Keratinocyte (primary cell): ENCODE results near the gene SREK1IP1. TPM values are rescaled to one million over a fixed set of nuclear protein-coding genes. Genes with fewer than 3 reads are reported as not detected.
"Not testable (repeated sequence)": the region's sequence is repeated elsewhere in the genome, so short reads cannot be mapped to it uniquely, and the experiment has no call there.

ENCODE experiments used
- DNase-seq: peaks from one replicate; pipeline ENCODE4 v3.0.0-alpha.2; 2011; ENCODE audit warnings: low read depth, missing footprints, low spot score
- FAIRE-seq: peaks from 2 replicates; lab custom pipeline; 2011; peaks lifted over from hg19 to GRCh38; lab: Jason Lieb, UNC
- H2AFZ ChIP-seq: 2 replicates; pipeline ENCODE4 v1.6.0; 2012; ENCODE audit warnings: low read length, control low read depth, inconsistent platforms; ENCODE audit not compliant: control insufficient read depth
- H3K27ac ChIP-seq: 2 replicates; pipeline ENCODE4 v1.5.1; 2011; ENCODE audit warnings: low read length; ENCODE audit not compliant: control insufficient read depth, insufficient read depth
- H3K27me3 ChIP-seq: 3 replicates; pipeline ENCODE4 v1.6.0; 2011; ENCODE audit warnings: low read length; ENCODE audit not compliant: control insufficient read depth, insufficient read depth; ENCODE audit errors: extremely low read depth
- H3K36me3 ChIP-seq, 2 experiments: 2 replicates in 1 of 2; 3 replicates in 1 of 2; pipeline ENCODE4 v1.5.1; 2011; ENCODE audit warnings: low read length in 2 of 2, mild to moderate bottlenecking in 1 of 2; ENCODE audit not compliant: control insufficient read depth in 2 of 2, insufficient read depth in 2 of 2; ENCODE audit errors: extremely low read depth in 1 of 2
- H3K4me1 ChIP-seq: 3 replicates; pipeline ENCODE4 v1.5.1; 2011; ENCODE audit warnings: low read length; ENCODE audit not compliant: control insufficient read depth, insufficient read depth; ENCODE audit errors: extremely low read depth
- H3K4me2 ChIP-seq: 3 replicates; pipeline ENCODE4 v1.6.0; 2011; ENCODE audit warnings: low read depth, low read length; ENCODE audit not compliant: control insufficient read depth, insufficient read depth; ENCODE audit errors: extremely low read depth
- H3K4me3 ChIP-seq, 3 experiments: fragments of 200-600 bp in 1 of 3; sonication (generic) in 1 of 3; 2 replicates in 2 of 3; 3 replicates in 1 of 3; pipeline ENCODE4 v1.5.1; 2011 to 2016; ENCODE audit warnings: low read length in 3 of 3, mild to moderate bottlenecking in 3 of 3, control low read depth in 2 of 3, inconsistent platforms in 1 of 3, low read depth in 1 of 3, mixed read lengths in 1 of 3, mixed run types in 1 of 3, moderate library complexity in 1 of 3; ENCODE audit not compliant: control insufficient read depth in 2 of 3, insufficient read depth in 2 of 3; ENCODE audit errors: extremely low read depth in 1 of 3
- H3K79me2 ChIP-seq: 2 replicates; pipeline ENCODE4 v1.6.0; 2012; ENCODE audit warnings: low read length; ENCODE audit not compliant: control insufficient read depth, insufficient read depth
- H3K9ac ChIP-seq: 3 replicates; pipeline ENCODE4 v1.6.0; 2011; ENCODE audit warnings: low read length; ENCODE audit not compliant: control insufficient read depth, insufficient read depth; ENCODE audit errors: extremely low read depth
- H3K9me1 ChIP-seq: 3 replicates; pipeline ENCODE4 v1.6.0; 2011; ENCODE audit warnings: low read length; ENCODE audit not compliant: control insufficient read depth, insufficient read depth; ENCODE audit errors: extremely low read depth
- H3K9me3 ChIP-seq: 2 replicates; pipeline ENCODE4 v1.5.1; 2012; ENCODE audit warnings: low read depth, low read length; ENCODE audit not compliant: control insufficient read depth
- H4K20me1 ChIP-seq: 3 replicates; pipeline ENCODE4 v1.6.0; 2011; ENCODE audit warnings: low read length; ENCODE audit not compliant: control insufficient read depth, insufficient read depth; ENCODE audit errors: extremely low read depth
- EZH2 ChIP-seq: IDR thresholded peaks from one replicate; pipeline ENCODE4 v1.6.1; 2012; ENCODE audit warnings: inconsistent platforms, mild to moderate bottlenecking, low read length, moderate library complexity
- dilution Hi-C: fragments of 300-500 bp; cut with MboI; formaldehyde crosslinking; loops from one replicate; pipeline ENCODE4 v1.7.0; 2020; ENCODE audit warnings: low sequenced_read_pairs; ENCODE audit not compliant: extremely low pct_ligation_motif_present
- polyA plus RNA-seq, 5 experiments: library from polyadenylated mRNA; depleted of rRNA in 3 of 5; stranded (reverse) in 3 of 5; stranded (forward) in 1 of 5; unstranded in 1 of 5; fragments of >200 nt; gene quantifications; 1 replicate in 1 of 5; 2 replicates in 3 of 5; 3 replicates in 1 of 5; pipeline versions ENCODE4 v1.2.1 to v1.2.3, GENCODE V29; 2011 to 2012; ENCODE audit warnings: missing spikeins in 2 of 5, low read depth in 1 of 5, low replicate concordance in 1 of 5
- TF ChIP-seq, protein P1 (sequence below), 3 experiments: IDR thresholded peaks in 1 of 3; conservative IDR thresholded peaks in 1 of 3; optimal IDR thresholded peaks in 1 of 3; 2 replicates in 2 of 3; 3 replicates in 1 of 3; pipeline versions ENCODE3 to v1.5.1; 2011; ENCODE audit warnings: low read length in 3 of 3, mild to moderate bottlenecking in 3 of 3, moderate library complexity in 2 of 3, control low read depth in 1 of 3, inconsistent platforms in 1 of 3; ENCODE audit not compliant: insufficient read depth in 2 of 3; ENCODE audit errors: extremely low read depth in 1 of 3

Gene SREK1IP1
- polyA plus RNA-seq, 1 donor (not counting 4 experiments of a cell fraction or from before 2014, with no cell fraction given) = 10.8 TPM

DNA sequence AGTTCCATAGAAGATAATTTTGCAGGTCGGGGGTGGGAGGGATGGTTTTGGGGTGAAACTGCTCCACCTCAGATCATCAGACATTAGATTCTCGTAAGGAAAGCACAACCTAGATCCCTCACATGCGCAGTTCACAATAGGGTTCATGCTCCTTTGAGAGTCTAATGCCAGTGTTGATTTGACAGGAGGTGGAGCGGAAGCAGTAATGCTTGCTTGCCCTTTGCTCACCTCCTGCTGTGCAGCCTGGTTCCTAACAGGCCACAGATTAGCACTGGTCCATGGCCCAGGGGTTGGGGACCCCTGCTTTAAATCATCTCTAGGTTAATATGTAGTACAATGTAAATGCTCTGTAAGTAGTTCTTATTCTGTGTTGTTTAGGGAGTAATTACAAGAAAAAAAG, 67.7 kb downstream of the SREK1IP1 start:
- no peak for DNase-seq
- H3K79me2 ChIP-seq = no peaks in the 10 kb centered on the region
- H3K9ac ChIP-seq = no peak overlapping the region
- no peak for FAIRE-seq
- TF ChIP-seq, protein P1, sequence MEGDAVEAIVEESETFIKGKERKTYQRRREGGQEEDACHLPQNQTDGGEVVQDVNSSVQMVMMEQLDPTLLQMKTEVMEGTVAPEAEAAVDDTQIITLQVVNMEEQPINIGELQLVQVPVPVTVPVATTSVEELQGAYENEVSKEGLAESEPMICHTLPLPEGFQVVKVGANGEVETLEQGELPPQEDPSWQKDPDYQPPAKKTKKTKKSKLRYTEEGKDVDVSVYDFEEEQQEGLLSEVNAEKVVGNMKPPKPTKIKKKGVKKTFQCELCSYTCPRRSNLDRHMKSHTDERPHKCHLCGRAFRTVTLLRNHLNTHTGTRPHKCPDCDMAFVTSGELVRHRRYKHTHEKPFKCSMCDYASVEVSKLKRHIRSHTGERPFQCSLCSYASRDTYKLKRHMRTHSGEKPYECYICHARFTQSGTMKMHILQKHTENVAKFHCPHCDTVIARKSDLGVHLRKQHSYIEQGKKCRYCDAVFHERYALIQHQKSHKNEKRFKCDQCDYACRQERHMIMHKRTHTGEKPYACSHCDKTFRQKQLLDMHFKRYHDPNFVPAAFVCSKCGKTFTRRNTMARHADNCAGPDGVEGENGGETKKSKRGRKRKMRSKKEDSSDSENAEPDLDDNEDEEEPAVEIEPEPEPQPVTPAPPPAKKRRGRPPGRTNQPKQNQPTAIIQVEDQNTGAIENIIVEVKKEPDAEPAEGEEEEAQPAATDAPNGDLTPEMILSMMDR (optimal IDR thresholded peaks at IDR 0.05 in 1 of 3, IDR thresholded peaks at IDR 0.05 in 1 of 3, conservative IDR thresholded peaks at IDR 0.05 in 1 of 3; ENCODE audit: extremely low read depth in 1 of 3, insufficient read depth in 2 of 3, low read length in 3 of 3) = no peak
- no peak for TF ChIP-seq EZH2
- no peak overlapping the region for H3K4me2 ChIP-seq
- no peaks in the 10 kb centered on the region for H4K20me1 ChIP-seq
- H3K27ac ChIP-seq = no peak overlapping the region
- no peaks in the 10 kb centered on the region for H3K9me1 ChIP-seq
- H3K27me3 ChIP-seq = no peaks in the 10 kb centered on the region
- H3K36me3 ChIP-seq = no peaks in the 10 kb centered on the region
- no peak overlapping the region for H2AFZ ChIP-seq
- no peaks in the 10 kb centered on the region for H3K9me3 ChIP-seq
- no peak overlapping the region for H3K4me3 ChIP-seq
- dilution Hi-C loops = no loop called here
- H3K4me1 ChIP-seq = no peaks in the 10 kb centered on the region

DNA sequence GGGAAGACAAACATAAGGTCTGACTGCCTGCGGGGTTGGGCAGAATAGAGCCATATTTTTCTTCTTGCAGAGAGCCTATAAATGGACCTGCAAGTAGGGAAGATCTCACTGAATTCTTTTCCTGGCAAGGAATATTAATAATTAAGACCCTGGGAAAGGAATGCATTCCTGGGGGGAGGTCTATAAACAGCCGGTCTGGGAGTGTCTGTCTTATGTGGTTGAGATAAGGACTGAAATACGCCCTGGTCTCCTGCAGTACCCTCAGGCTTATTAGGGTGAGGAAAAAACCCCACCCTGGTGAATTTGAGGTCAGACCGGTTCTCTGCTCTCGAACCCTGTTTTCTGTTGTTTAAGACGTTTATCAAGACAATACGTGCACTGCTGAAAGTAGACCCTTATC, 72.1 kb downstream of the SREK1IP1 start:
- H3K9ac ChIP-seq, H3K4me1 ChIP-seq, H2AFZ ChIP-seq, FAIRE-seq, dilution Hi-C loops, H3K27ac ChIP-seq, H3K9me1 ChIP-seq, H3K9me3 ChIP-seq, H3K36me3 ChIP-seq, H3K4me2 ChIP-seq, H4K20me1 ChIP-seq, H3K4me3 ChIP-seq, H3K79me2 ChIP-seq, DNase-seq: not testable (repeated sequence)
- peaks cover 14% of the 10 kb centered on the region for H3K27me3 ChIP-seq

GRCh38 chr5:64693636-64694035, 74.9 kb downstream of the SREK1IP1 start:
- Histone ChIP-seq H3K79me2 (no peaks in the 10 kb centered on the region), H3K27me3 (peaks cover 42% of the 10 kb centered on the region), H3K36me3 (no peaks in the 10 kb centered on the region), H3K4me1 (no peaks in the 10 kb centered on the region), H3K9me3 (no peaks in the 10 kb centered on the region), H3K27ac (no peak overlapping the region), H2AFZ (no peak overlapping the region), H3K9me1 (no peaks in the 10 kb centered on the region), H4K20me1 (no peaks in the 10 kb centered on the region), H3K4me2 (no peak overlapping the region), H3K4me3 (no peak overlapping the region), H3K9ac (no peak overlapping the region)
- no peak for DNase-seq
- no peak for FAIRE-seq
- dilution Hi-C loops = no loop called here
- TF ChIP-seq, protein P1 (optimal IDR thresholded peaks at IDR 0.05 in 1 of 3, IDR thresholded peaks at IDR 0.05 in 1 of 3, conservative IDR thresholded peaks at IDR 0.05 in 1 of 3; ENCODE audit: extremely low read depth in 1 of 3, insufficient read depth in 2 of 3, low read length in 3 of 3) = no peak
- TF ChIP-seq EZH2 = no peak
